ENCODE data around the gene HEXB.
"Not testable (repeated sequence)": the region's sequence is repeated elsewhere in the genome, so short reads cannot be mapped to it uniquely, and the experiment has no call there.

The HEXB gene

GRCh38 chr5:74660140-74660539 lies 24.9 kb upstream of the HEXB start:
- no peak for DNase-seq

- no peak for DNase-seq
These were observed 24.2 kb upstream of the HEXB start for GRCh38 chr5:74660873-74661272.

DNA sequence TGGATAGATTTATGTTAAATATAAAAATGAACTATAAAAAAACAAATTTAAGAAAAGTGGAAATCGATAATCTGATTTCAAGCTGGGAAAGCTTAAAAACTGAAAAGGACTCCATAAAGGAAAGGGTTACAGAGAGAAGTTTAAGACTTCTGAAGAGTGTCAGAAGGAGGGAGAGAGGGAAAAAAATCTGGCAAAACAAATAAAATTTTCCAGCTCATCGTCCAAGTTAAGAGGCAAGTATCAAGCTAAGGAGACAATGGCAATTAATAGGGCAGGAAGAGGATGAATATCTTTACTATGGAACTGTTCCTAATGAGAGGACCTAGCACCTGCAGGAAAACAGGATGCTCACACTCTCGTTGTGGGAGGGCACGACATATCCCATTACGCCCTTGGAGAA lies 20.5 kb upstream of the HEXB start:
- DNase-seq: no peak

- no peak for DNase-seq
These were observed 19.8 kb upstream of the HEXB start for GRCh38 chr5:74665273-74665672.

GRCh38 chr5:74665816-74666215 lies 19.2 kb upstream of the HEXB start:
- DNase-seq: no peak

DNA sequence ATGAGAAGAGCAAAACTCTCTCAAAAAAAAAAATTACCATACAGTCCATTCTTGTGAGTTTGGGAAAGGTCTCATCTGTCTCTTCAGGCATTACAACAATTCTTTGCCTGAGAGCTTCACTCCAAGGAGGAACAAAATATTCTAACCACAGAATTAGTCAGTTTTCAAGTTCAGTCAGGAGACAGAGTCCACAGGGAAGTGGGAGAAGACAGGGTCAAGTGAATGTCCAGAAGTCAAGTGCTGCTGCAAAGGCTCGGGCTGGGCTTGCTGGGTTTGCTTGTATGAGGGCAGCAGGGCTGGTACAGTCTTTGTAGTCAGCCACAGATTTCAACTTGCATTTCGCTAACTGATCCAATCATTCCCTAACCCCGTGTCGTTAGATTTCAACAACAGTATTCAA lies 17.6 kb upstream of the HEXB start:
- peak; percentile 26 for DNase-seq

DNA sequence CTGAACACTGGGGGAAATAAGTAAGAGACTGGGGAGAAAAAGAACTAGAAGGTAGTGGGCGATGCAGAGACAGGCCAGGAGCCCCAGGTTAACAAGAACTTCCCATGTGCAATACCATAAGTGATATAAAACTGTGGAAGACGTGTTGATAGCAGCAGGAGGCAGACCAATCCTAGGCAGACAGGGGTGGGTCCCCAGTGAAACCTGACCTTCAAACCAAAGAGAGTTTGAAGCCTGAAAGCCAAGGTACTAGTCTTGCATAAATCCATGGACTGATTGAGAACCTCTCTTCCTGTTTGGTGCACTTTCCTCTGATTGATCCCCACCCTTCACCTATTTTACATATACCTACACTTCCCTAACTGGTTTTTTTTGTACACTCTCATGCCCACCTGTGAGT lies 15.2 kb upstream of the HEXB start:
- no peak for DNase-seq

DNA sequence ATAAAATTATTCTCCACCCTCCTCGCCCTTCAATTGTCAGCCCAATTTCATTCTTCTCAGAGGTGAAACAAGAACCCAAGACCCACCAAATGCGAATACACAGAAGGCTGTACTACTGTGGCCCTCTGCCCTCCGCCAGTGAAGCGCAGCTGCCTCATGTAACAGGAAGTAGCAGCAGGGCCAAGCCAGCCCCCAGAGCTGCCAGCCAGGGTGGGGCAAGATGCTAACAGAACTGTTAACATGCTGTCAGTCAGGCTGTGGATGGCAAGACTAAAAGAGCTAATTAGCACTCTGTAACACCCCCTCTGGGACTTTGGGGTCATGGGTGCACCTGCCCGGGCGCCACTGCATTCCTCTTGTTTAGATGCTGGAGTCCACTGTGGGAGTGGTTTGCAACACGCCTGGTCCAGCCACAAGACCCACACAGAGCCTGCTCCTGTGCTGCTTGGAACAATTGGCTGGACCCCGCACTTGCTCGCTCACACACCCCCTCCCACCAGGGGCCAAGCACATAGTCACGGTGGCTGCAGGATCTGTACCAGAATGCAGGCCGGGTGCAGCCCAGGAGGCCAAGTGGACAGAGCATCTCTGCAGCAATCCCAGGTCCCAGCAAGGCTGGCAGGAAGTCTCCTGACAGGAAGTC lies 14.5 kb upstream of the HEXB start:
- no peak for DNase-seq

- DNase-seq: no peak
These were observed 12.7 kb upstream of the HEXB start for GRCh38 chr5:74672215-74672877.

DNA sequence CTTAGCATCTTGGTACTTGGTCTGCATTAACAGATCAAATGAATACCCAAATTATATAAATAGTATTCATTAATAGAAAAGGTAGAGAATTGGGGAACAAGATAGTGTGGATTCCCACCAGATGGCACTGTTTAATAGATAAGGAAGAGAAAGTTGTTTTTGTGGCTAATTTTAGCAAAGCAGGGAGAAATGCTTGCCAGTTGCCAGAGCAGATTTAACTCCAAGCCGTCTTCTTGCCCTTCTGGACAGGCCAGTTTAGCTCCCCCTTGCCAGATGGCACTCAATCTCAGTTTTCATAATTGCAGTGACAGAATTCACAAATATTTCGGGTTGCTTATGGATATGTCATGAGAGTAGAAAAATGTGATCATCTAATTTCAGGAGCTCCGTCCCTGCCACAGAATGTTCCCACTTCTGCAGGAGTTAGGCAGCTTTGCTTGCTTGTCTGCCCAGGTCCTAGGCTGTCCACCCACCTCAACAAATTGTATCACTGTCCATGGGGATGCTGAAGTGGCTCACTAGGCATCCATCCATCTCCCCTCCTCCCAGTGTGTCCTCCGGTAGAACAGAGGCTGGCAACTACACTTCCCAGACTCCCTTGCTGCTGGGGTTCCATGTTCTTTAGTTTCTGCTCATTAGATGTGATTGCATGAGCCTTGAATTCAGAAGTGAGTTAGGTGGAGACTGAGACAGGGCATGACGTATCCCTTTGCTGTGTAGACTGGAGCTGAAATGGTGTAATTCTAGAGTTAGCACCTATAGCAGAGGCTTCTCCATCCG lies 11.8 kb upstream of the HEXB start:
- DNase-seq: peak; percentile 28

- DNase-seq: not testable (repeated sequence)
These were observed 8.6 kb upstream of the HEXB start for GRCh38 chr5:74676466-74676865.

- not testable (repeated sequence) for DNase-seq
These were observed 6.9 kb upstream of the HEXB start for GRCh38 chr5:74678123-74678522.

- not testable (repeated sequence) for DNase-seq
These were observed 5.7 kb upstream of the HEXB start for GRCh38 chr5:74679300-74679699.

DNA sequence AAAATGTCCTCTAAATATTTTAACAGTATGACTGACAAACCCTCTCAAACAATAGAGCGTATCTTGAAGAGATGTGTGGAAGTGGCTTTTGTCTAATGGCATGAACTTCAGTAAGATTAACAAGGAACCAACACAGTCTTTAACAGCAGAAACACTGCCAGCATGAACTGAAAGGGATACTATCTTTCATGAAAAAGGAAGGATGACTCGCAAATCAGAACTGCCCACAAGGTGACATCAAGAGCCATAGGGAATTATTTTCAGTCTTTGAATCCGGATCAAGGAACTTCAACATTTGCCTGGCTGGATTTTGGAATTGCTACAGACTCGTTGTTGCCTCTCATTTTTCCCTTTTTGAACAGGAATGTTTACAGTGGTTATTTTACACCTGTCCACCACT lies 5.1 kb upstream of the HEXB start:
- peak; percentile 59 for DNase-seq

DNA sequence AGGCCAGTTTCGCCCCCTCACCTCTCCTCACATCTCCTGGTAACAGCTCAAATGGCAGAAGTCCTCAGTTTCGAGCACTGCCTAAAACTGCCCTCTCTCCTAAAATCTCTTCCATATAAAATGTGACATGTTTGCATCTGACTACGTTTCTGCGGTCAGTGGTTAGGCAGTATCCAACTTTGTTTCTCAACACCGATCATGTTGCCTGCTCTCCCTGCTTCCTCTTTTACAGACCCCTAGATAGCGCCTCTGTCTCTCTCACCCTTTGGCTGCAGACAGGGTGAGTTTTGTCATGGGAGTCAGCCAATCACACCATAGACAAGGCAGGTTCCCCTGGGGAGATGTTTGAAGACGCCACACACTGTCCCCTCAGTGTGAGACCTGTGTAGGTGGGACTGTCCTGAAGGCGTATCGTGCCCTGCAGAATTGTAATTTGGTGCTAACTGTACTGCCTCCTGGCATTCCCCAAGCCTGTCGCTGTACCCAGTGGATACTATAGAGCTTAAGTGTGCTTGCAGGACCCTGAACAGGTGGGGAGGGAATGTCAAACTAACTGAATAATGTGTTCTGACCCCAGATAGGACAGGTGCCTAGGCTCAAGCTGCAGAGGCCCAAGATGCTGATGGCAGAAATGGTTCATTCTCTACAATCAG lies 1.1 kb downstream of the HEXB start:
- DNase-seq: no peak

DNA sequence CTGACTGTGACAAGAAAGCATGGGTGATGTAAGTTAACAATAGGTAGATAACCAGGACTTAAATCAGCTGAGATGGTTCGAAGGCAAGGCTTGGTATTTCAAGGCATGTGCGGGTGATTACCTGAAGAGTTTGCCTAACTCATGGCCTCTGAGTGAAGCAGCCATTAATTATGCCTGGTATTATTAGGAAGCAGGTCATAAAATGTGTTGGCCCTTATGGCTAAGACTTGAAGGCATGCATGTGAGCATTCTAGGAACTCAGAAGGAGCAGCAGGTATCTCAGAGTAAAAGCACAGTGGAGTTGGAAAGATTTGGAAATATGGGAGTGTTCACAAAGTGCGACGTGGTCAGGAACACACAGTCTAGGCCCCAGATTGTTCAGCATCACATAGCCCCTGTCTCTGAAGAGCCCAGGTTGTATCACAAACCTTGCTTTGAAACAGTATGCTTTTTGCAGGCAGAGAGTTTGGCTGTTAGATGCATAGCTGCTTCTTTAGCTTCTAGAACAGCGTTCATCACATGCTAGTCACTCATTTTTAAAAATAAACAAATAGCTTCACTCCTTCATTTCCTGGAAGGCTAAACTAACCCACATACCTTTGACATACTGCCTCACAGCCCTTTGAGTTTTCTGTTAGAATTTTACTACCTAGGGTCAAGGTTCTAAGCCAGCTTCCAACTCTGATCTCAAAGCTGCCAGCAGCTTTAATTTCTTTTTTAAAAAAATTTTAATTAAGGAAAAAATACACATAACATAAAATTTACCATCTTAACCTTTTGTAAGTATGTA lies 2.1 kb downstream of the HEXB start:
- no peak for DNase-seq

DNA sequence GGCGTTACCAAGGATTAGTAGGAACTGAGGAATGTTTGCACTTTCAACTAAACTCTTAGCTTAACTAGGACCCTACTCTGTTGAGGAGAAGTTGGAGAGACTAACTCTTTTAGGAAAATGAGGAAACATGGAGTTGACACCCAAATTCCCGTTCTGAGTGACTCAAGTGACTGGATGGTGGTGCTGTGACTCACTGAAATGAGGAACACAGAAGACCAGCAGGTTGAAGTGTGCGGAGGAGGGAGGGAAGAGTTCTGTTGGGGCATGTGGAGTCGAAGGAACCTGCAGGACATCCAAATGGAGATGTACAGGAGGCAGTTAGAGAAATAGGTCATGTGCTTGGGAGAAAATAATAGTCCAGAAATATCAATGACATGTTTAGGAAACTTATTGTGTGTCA lies 8.2 kb downstream of the HEXB start:
- no peak for DNase-seq

- DNase-seq: no peak
These were observed 32.6 kb downstream of the HEXB start for GRCh38 chr5:74717596-74717995.

GRCh38 chr5:74722271-74722670 lies 37.2 kb downstream of the HEXB start:
- DNase-seq: no peak

GRCh38 chr5:74725331-74725730 lies 40.3 kb downstream of the HEXB start:
- DNase-seq: no peak

GRCh38 chr5:74736759-74737158 lies 51.7 kb downstream of the HEXB start:
- DNase-seq: no peak

DNA sequence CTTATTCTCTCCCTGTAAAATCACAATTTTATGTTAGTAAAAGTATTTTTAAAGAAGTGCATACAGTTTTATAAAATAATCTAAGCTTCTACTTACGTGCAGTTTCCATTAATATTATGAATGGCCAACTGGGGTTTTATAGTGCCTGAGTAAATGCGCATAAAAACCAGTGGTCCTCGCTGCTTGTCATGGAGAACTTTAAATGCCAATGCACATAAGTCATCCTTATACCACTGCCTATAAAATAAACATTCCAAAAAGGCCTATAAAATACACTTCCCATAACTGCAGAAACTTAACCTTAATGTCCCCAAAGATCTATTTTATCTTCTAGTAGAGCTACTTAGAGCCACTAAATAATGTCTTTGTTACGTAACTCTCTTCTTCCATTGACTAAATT lies 53.4 kb downstream of the HEXB start:
- DNase-seq: no peak

GRCh38 chr5:74748742-74749141 lies 63.7 kb downstream of the HEXB start:
- not testable (repeated sequence) for DNase-seq
